Measurements from ENCODE around the gene LRRC46. TPM values are rescaled to one million over a fixed set of nuclear protein-coding genes. Genes with fewer than 3 reads are reported as not detected.

The LRRC46 gene
- total RNA-seq, 1 donor from 2014 or later = 1.7 TPM

GRCh38 chr17:47841488-47842291 lies 10.2 kb downstream of the LRRC46 start:
- DNase-seq (ENCODE audit: low spot score, unreplicated experiment) = no peak
- Mint-ChIP-seq H3K27ac (peak overlapping the region; percentile 97), H3K9me3 (ENCODE audit: low read depth) (no peaks in the 10 kb centered on the region), H3K27me3 (peaks cover 20% of the 10 kb centered on the region), H3K4me1 (ENCODE audit: low read depth) (peaks cover 20% of the 10 kb centered on the region), H3K4me3 (ENCODE audit: low read depth) (peak overlapping the region; percentile 94), H3K36me3 (ENCODE audit: insufficient read depth) (peaks cover 3% of the 10 kb centered on the region)
- TF ChIP-seq, protein P1, sequence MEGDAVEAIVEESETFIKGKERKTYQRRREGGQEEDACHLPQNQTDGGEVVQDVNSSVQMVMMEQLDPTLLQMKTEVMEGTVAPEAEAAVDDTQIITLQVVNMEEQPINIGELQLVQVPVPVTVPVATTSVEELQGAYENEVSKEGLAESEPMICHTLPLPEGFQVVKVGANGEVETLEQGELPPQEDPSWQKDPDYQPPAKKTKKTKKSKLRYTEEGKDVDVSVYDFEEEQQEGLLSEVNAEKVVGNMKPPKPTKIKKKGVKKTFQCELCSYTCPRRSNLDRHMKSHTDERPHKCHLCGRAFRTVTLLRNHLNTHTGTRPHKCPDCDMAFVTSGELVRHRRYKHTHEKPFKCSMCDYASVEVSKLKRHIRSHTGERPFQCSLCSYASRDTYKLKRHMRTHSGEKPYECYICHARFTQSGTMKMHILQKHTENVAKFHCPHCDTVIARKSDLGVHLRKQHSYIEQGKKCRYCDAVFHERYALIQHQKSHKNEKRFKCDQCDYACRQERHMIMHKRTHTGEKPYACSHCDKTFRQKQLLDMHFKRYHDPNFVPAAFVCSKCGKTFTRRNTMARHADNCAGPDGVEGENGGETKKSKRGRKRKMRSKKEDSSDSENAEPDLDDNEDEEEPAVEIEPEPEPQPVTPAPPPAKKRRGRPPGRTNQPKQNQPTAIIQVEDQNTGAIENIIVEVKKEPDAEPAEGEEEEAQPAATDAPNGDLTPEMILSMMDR (IDR thresholded peaks at IDR 0.05; ENCODE audit: unreplicated experiment) = no peak

DNA sequence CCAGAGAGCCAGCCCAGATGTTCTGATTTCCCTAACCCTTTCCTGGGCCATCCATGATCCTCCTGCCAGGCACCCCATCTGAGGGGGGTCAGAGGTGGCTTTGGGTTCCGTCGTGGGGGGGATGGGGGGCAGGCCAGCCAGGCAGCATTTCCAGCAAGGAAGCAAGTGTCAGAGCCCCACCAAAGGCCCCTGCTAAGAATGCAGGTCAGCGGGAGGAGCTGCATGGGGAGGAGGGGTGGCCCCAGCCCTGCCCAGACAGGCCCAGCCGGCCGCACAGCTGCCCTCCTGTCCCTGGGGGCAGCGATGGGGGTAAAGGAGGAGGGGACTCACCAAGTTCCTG lies 11.9 kb downstream of the LRRC46 start:
- H3K9me3 Mint-ChIP-seq (ENCODE audit: low read depth) = no peaks in the 10 kb centered on the region
- H3K4me3 Mint-ChIP-seq (ENCODE audit: low read depth) = no peak overlapping the region
- H3K4me1 Mint-ChIP-seq (ENCODE audit: low read depth) = peaks cover 20% of the 10 kb centered on the region
- peaks cover 34% of the 10 kb centered on the region for H3K27me3 Mint-ChIP-seq
- H3K36me3 Mint-ChIP-seq (ENCODE audit: insufficient read depth) = no peaks in the 10 kb centered on the region
- DNase-seq (ENCODE audit: low spot score, unreplicated experiment) = no peak
- TF ChIP-seq, protein P1 (IDR thresholded peaks at IDR 0.05; ENCODE audit: unreplicated experiment) = no peak
- H3K27ac Mint-ChIP-seq = peak overlapping the region; percentile 62

DNA sequence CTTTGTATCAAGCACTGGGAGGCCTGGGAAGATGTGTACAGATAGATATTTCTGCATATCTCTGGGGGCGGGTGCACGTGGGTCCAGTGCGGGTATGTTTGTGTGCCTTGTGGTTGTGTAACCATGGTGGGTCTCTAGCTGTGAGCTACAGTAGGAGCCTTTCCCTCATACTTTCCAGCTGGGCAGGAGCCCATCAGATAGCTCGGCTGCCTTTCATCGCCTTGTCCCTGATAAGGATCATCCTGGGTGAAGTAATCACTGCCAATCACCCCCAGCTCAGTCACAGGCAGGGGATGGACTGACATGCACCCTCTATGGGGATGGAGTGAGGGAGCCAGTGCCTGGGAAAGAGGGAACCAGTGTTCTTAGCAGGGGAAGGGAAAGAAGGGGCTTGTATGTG lies 12.8 kb downstream of the LRRC46 start:
- no peak overlapping the region for H3K27ac Mint-ChIP-seq
- H3K27me3 Mint-ChIP-seq = peaks cover 43% of the 10 kb centered on the region
- H3K4me3 Mint-ChIP-seq (ENCODE audit: low read depth) = no peak overlapping the region
- no peaks in the 10 kb centered on the region for H3K9me3 Mint-ChIP-seq (ENCODE audit: low read depth)
- DNase-seq (ENCODE audit: low spot score, unreplicated experiment) = no peak
- H3K4me1 Mint-ChIP-seq (ENCODE audit: low read depth) = peaks cover 20% of the 10 kb centered on the region
- H3K36me3 Mint-ChIP-seq (ENCODE audit: insufficient read depth) = no peaks in the 10 kb centered on the region
- TF ChIP-seq, protein P1 (IDR thresholded peaks at IDR 0.05; ENCODE audit: unreplicated experiment) = no peak

DNA sequence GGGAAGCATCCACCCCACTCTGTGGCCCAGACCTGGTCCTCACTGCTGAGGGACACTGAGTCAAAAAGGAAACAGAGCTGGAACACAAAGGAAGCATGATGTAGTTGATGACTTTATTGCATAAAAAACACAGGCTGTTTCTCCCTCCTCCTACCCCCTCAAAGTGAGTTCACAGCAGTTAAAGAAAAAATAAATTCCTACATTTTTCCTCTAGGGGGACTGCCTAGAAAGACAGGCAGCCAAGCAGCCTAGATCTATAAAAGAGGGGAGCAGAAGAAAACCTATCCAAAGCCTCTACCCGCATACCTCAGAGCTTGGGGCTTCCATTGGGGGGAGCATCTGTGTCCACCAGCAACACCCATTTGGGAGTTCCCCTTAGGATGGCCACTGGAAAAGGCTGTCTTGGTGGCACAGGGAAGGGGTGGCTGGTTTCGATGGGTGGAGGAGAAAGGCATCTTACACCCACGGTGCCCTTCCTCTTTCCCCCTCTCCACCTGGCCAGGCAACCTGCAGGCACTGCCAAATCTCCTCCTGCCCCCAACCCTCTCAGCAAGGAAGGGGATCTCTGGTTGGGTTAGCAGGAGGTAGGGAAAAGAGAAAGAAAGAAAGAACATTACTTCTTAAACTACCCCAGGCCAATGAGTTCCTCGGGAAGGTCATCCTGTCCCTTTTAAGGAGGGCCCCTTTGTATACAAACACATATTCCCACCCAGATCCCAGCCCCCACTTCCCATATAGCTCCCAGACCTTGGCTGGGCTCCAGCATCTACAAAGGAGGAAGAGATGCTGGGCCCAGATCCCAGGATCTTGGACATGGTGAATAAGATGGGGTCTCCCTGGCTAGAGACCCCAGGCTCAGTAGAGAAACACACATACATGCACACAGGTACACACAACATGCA lies 13.6 kb downstream of the LRRC46 start:
- no peaks in the 10 kb centered on the region for H3K36me3 Mint-ChIP-seq (ENCODE audit: insufficient read depth)
- no peaks in the 10 kb centered on the region for H3K9me3 Mint-ChIP-seq (ENCODE audit: low read depth)
- peaks cover 16% of the 10 kb centered on the region for H3K4me1 Mint-ChIP-seq (ENCODE audit: low read depth)
- H3K27me3 Mint-ChIP-seq = peaks cover 51% of the 10 kb centered on the region
- H3K27ac Mint-ChIP-seq = no peak overlapping the region
- TF ChIP-seq, protein P1 (IDR thresholded peaks at IDR 0.05; ENCODE audit: unreplicated experiment) = peak; percentile 48
- DNase-seq (ENCODE audit: low spot score, unreplicated experiment) = no peak
- no peak overlapping the region for H3K4me3 Mint-ChIP-seq (ENCODE audit: low read depth)

- H3K27me3 Mint-ChIP-seq = peaks cover 57% of the 10 kb centered on the region
- no peak overlapping the region for H3K27ac Mint-ChIP-seq
- no peaks in the 10 kb centered on the region for H3K36me3 Mint-ChIP-seq (ENCODE audit: insufficient read depth)
- TF ChIP-seq, protein P1 (IDR thresholded peaks at IDR 0.05; ENCODE audit: unreplicated experiment) = no peak
- no peaks in the 10 kb centered on the region for H3K9me3 Mint-ChIP-seq (ENCODE audit: low read depth)
- no peak for DNase-seq (ENCODE audit: low spot score, unreplicated experiment)
- H3K4me1 Mint-ChIP-seq (ENCODE audit: low read depth) = peaks cover 15% of the 10 kb centered on the region
- H3K4me3 Mint-ChIP-seq (ENCODE audit: low read depth) = no peak overlapping the region
Observed at GRCh38 chr17:47845716-47846075, 14.2 kb downstream of the LRRC46 start.

Data from progenitor cell of endocrine pancreas (in vitro differentiated cells).